ENCODE results near the gene SALL4.
"Not testable (repeated sequence)": the region's sequence is repeated elsewhere in the genome, so short reads cannot be mapped to it uniquely, and the experiment has no call there.

The SALL4 gene

DNA sequence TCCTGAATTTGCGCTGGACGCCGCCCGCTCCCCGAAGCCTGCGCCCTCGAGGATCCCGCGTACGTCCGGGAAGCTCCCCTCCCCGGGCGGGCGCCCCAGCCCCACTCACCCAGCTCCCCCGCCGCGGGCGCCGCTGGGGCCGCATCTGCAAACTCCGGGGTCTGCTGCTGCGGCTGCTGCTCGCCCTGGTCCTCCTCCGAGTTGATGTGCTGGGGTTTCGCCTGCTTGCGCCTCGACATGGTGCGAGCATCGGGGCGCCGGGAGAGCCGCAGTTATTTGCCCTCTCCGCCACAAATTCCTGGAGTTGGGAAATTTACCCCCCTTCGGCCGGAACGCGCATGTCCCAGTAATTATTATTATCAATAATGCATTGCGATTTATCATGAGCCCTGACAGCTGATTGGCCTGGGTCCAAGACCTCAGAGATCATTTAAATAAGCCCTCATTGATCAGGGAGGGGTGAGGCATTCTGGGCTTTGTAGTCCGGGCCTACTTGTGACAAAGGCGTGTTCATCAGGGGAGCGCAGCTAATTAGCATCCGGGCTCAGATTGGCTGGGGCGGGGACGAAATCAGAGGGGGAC, at the start of gene SALL4:
Gene SALL4 (minus strand): TSS at position 352 of the 582 bp plus-strand sequence. CDS start 113 bp downstream, at position 239.
- no peak for DNase-seq

DNA sequence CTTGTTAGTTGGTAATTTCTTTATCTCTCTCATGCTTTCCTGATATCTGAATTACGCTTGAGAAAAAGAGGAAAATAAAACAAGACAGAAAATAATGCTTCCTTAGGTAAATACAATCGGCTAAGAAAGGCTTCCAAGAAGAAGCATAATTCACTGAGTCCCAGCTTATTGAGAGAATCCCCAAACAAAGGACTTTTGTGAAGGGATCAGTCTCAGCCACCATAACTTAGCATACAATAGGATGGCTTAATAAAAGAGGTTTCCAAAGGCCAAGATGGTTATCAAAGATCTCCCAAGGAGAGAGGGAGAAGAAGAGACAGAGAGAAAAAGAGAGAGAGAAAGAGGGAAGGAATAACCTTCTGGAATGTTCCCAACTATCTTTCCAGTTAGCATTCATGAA, 46.0 kb upstream of the SALL4 start:
- no peak for DNase-seq

- DNase-seq: no peak
Observed at GRCh38 chr20:51840865-51841264, 38.5 kb upstream of the SALL4 start.

DNA sequence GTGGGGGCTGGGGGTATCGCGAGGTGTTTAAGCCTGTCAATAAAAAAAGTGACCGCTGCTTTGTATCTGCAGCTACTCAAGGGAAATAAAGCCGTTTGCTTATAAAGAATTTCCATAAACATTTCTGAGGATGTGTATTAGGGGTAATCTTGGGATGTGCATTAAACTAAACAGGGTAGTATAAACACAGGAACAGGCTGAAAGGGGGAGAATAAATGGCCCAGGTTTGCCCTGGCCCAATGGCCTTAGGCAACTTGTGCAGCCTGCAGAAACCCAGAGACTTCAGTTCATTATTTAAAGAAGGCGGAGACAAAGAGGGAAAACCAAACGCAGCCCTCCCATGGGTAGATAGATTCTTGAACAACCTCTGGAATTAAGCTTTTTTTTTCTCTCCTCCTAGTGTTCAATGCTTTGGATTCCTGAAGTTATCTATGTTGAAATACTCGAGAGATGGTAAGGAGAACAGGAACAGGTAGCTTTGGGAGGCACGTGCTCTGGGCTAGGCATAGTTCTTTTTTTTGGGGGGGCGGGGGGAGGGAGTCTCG, 35.6 kb upstream of the SALL4 start:
- no peak for DNase-seq

DNA sequence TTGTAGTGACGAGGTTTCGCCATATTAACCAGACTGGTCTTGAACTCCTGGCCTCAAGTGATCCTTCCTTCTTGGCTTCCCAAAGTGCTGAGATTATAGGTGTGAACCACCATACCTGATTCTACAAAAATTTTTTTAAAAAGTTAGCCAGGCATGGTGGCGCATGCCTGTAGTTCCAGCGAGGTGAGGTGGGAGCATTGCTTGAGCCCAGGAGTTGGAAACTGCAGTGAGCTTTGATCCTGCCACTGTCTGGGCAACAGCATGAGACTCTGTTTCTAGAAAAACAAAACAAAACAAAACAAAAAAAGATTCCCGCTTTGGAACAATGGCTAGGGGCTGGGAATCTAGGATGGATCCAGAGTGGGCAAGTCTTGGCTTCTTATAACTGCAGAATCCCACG, 35.1 kb upstream of the SALL4 start:
- DNase-seq: no peak

DNA sequence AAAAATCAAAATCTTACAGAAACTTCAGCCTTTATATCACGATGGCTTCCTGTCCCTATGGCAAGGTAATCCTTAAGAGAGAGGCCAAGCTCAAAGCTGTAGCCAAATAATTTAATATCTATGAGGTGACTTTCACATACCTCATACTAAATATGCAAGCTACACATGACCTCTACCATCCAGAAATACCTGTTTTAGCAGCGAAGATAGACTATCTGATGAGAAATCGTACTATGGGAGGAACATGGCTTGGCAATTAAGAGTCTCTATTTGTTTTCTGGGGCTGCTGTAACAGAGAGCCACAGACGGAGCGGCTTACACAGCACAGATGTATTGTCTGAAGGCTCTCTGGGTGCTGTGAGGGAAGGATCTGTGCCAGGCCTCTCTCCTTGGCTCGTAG, 31.0 kb upstream of the SALL4 start:
- DNase-seq: no peak

- no peak for DNase-seq
Observed at GRCh38 chr20:51832276-51832675, 30.0 kb upstream of the SALL4 start.

DNA sequence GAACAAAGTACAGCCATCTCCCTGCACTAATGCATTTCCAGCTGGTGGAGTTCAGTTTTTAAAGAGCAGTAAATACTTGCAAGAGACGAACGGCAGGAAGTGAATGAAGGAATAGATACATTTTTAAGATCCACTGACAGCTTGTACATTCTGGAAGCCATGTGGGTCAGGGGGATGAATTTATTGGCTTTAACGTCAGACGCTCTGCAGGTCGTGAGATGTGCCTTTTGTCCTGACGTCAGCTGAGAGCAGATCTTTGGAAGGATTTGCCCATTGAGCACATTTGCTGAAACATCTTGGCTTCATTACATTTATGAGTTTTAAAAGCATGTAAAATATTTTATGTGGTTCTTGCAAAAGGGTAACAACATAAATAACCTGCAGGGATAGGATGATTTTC, 29.5 kb upstream of the SALL4 start:
- DNase-seq: no peak

DNA sequence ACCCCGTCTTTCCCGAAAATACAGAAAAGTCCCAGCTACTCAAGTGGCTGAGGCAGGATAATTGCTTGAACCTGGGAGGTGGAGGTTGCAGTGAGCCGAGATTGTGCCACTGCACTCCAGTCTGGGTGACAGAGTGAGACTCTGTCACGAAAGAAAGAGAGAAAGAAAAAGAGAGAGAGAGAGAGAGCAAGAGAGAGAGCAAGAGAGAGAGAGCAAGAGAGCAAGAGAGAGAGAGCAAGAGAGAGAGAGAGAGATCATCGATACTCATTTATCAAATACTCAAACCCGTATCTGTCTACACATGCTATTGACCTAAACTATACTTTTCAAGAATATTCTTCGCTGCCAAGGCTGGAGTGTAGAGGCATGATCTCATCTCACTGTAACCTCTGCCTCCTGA, 28.2 kb upstream of the SALL4 start:
- DNase-seq: no peak

GRCh38 chr20:51828762-51829161, 26.4 kb upstream of the SALL4 start:
- DNase-seq: no peak

DNA sequence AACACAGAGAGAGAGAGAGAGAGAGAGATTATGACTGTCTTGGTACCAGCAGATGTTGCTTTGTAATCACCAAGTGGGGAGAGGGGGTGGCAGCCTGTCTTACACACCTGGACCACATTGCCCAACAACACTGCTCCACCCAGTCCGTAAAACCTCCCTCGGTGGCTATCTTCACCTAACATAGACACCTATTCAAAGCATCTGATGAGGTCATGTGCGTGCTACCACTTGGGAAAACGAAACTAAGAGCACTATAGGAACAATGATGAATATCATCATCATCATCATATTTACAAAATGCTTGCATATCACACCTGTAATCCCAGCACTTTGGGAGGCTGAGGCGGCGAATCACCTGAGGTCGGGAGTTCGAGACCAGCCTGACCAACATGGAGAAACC, 24.1 kb upstream of the SALL4 start:
- DNase-seq: no peak

- DNase-seq: no peak
Observed at GRCh38 chr20:51818479-51819008, 16.2 kb upstream of the SALL4 start.

- DNase-seq: not testable (repeated sequence)
Observed at GRCh38 chr20:51816856-51817255, 14.5 kb upstream of the SALL4 start.

DNA sequence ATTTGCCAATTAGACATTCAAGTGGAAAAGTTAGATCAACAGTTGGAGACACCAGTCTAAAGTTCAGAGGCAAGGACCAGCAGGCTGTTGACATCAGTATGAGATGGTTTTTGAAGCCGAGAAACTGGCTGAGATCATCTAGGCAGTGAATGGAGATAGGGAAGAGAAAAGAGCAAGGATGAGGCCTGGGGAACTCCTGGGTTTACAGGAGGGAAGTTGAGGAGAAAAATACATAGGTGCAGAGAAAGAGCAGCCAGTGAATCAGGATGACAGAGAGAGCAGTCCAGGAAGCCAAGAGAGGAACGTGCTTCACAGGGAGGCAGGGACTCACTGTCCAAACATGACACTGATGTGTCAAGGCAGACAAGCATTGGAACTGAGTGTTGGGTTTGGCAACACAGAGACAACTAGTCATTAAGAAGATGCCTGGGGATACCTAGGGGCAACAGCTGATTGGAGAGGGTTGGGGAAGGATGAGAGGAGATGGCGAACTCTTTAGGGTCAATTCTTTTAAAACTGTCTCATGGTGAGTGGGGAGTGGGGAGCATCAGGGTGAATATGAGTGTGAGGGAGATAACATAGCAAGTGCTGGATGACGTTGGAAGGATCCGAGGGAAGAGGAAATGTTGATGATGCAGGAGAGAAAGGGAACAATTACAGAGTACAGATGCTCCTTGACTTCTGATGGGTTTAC, 13.2 kb upstream of the SALL4 start:
- no peak for DNase-seq

DNA sequence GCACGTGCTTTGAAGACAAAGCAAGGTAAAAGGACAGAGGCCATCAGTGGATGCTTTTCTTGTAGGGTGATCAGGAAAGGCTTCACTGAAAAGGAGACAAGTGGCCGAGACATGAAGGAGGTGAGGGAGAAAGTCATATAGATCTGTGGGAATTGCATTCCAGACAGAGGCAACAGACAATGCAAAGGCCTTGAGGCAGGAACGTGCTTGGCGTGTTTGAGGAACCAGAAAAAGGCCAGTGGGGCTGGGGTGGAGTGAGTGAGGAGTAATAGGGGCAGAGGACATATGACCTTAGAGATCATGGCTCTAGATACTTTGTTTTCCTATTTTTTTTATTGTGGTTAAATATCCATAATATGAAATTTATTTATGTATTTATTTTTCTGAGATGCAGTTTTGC, 10.5 kb upstream of the SALL4 start:
- no peak for DNase-seq

DNA sequence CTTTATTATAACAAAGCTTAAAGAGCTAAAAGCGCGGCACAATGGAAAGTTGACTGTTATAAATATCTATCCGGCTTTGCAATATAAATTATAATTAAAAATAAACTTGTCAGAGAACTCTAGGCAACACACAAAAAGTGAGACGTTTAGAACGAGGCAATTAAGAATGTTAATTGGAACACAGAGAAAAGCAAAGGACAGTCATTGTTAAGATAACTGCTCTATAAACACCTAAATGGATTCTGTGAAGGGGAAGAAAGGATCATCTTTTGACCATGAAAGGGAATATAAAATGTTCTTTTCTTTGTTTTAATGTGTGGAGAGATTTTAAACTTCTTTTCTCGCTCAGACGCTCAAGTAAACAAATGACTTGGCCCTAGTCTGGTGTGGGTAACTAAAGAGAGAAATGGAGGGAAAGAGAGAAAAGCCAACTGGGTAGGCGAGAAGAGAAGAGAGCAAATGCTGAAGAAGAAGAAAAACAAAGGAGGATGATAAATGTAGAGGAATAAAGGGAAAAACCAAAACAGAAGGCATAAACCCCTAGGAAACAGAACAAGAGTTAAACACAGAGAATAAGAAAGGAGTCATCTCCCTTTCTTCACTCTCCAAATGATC, 9.3 kb upstream of the SALL4 start:
- no peak for DNase-seq

DNA sequence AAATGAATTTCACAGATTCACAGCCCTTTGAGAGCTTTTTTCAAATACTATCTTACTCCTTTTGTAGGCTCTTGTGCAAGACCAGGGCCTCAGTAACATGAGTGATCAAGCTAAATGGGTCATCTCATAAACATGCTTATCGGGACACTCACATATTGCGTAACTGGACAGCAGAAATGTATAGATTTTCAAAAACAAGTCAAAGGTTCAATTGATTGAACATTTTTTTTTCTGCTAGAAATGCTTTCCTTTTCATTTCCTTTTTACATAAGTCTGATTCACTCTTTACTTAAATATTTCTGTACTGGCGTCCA, 8.7 kb upstream of the SALL4 start:
- DNase-seq: no peak

GRCh38 chr20:51810155-51811041, 8.1 kb upstream of the SALL4 start:
- no peak for DNase-seq

GRCh38 chr20:51807720-51808250, 5.5 kb upstream of the SALL4 start:
- no peak for DNase-seq

DNA sequence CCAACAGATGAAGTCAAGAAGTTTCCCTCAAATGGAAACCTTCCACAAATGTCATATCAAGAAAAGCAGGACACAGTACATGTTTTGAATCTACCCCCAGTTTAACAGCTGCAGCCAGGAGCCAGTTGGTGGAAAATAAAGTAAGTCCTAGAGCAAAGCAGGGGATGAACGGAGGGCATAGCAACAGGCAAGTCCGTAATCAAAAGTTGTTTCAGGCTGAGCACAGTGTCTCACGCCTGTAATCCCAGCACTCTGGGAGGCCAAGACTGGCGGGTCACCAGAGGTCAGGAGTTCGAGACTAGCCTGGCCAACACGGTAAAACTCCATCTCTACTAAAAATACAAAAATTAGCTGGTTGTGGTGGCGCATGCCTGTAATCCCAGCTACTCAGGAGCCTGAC, 2.4 kb upstream of the SALL4 start:
- no peak for DNase-seq

GRCh38 chr20:51803148-51803854, 980 bp upstream of the SALL4 start:
- DNase-seq: no peak

DNA sequence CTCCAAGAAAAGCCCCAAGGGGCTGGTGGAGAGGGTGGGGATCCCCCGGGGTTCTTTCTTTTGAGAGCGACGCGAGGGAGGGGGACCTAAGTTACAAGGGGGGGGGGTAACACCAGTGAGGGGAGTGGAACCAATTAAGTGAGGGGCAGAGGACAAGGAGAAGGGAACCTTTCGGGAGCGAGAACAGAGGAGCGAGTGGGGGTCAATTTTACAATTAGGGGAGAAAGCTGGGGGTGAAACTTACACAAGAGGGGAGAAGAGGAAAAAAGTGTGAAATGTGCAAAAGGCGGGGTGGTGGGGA, 548 bp downstream of the SALL4 start:
- DNase-seq: no peak

Data from NCI-H774 (cell line).